ENCODE measurements around the gene OSCP1.

The OSCP1 gene

DNA sequence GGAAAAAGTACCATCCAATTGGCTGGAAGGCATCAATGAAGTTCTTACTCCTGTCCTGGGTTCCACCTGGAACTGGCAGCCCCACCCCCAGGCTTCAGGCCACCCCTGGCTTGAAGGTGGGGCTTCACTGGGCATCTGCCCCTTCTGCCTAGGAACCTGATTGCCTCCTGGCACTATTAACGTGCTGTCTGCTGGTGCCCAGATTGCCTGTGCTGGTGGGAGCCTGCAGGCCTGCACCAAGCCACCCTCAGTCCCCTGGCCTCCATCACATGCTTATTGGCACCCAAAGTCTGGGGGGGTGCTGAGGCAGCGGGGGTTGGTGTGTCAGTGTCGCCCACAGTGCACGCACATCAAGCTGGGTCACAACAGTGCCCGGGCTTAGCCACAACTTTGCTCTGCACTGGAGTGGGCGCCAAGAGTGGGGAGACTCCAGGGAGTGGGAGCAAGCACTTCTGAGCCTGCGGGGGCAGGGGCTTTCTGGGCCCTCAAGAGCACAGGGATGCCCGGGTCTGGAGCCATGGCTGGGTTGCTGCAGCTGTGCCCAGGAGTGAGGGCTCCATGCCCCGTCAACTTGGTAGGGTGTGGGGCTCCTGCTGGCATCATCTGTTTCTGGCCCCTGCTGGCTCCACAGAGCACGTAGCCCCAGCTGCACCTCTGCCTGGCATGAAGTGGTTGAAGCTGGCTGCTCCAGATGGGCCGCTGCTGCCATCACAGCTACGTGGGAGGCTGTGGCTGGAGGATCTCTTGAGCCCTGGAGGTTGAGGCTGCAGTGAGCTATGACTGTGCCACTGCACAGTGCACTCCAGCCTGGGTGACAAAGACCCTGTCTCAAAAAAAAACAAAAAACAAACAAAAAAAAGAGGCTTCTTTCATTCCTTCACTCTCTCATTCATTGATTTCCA lies 48.4 kb downstream of the OSCP1 start:
- no peak for DNase-seq (ENCODE audit: low read depth in 2 of 2)

GRCh38 chr1:36400825-36401601 lies 49.2 kb downstream of the OSCP1 start:
- peak in 1 of 2 donors; percentile 13 for DNase-seq (ENCODE audit: low read depth in 2 of 2)

- no peak for DNase-seq (ENCODE audit: low read depth in 2 of 2)
Measured at GRCh38 chr1:36400514-36400824, 49.8 kb downstream of the OSCP1 start.

DNA sequence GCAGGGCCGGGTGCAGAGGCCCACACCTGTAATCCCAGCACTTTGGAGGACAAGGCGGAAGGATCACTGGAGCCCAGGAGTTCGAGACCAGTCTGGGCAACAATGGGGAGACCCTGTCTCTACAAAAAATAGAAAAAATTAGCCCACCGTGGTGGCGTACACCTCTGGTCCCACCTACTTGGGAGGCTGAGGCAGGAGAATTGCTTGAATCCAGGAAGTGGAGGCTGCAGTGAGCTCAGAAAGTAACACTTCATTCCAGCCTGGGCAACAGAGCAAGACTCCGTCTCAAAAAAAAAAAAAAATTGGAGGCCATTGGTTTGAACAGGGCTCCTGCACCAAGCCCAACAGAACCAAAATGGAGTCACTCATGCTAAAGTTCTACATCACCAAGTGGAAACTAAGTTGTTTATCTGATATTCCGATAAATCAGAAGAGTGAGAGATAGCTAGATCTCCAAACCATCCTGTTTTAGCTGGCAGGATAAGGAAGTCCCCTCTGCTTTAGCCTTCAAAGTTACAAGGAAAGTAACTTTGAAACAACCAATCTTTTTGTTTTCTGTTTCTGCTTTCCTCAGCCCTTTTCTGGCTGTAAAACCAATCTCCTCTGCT lies 51.8 kb downstream of the OSCP1 start:
- no peak for DNase-seq (ENCODE audit: low read depth in 2 of 2)

GRCh38 chr1:36397378-36398230 lies 52.6 kb downstream of the OSCP1 start, which contains the start of gene LSM10:
LSM10 (minus strand) TSS chr1:36397908; CDS start chr1:36394129, 3,779 bp downstream.
- peak; percentile 76 to 77 for DNase-seq (ENCODE audit: low read depth in 2 of 2)

DNA sequence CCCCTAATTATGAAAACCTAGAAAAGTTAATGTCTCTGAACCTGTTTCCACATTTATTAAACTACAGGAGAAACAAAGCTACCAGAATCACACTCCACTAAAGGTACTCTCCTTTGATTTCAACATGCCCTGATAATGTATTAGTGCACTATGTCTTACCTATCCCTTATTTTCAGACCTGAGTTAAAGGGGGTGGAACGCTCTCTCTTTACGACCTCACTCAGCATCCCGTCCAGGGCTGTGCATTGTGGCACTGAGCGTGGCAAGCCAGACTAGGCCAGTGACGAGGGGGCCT lies 53.2 kb downstream of the OSCP1 start:
- DNase-seq (ENCODE audit: low read depth in 2 of 2): no peak

DNA sequence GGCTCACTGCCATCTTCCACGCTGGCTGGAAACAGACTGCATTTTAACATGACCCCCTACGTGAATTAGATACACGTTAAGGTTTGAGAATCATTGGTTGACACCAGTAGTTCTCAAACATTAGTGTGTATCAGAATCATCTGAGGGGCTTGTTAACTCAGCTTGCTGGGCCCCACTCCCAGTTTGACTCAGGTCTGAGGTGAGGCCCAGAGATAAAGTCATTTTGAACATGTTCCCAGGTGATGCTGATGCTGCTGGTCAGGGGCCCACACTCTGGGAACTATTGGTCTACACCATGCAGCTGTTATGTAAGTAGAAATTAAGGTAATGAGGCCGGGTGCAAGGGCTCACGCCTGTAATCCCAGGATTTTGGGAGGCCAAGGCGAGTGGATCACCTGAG lies 53.9 kb downstream of the OSCP1 start:
- no peak for DNase-seq (ENCODE audit: low read depth in 2 of 2)

DNA sequence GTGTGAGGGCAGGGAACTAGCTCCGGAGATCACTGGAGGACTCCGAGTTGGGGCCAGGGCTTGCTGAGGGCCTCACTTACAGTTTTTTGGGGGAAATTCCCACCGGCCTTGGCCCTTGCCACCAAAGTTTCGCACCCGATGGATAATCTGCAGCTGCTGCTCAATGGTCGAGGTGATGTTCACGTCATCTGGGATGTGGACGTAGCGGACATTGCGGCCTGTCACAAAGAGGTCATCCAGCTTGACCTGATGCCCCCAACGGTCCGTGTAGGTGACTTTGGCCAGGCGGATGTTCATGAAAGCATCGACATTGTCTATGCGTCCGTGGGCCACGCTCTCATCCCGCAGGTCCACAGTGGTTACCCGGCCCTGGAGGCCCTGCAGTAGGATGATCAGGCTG lies 56.6 kb downstream of the OSCP1 start:
- no peak for DNase-seq (ENCODE audit: low read depth in 2 of 2)

GRCh38 chr1:36392836-36393235 lies 57.4 kb downstream of the OSCP1 start:
- no peak for DNase-seq (ENCODE audit: low read depth in 2 of 2)

DNA sequence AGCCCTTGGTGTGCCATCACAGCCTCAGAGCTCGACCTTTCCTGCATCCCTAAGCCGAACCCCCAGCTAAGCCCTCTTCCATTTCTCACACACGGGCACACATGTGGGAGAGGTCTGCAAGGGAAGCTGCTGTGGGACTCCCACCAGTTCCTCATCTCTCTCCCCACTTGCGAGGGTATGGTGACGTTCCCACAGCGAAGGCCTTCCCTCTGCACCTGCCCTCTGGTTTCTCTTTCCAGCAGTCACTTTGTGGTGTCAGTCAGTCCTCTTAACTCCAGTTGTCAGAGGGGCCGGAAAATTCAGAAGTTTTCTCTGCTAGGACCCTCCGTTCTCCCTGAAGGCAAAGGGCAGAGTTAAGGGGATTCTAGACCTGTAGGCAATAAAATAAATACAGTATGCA lies 59.0 kb downstream of the OSCP1 start:
- no peak for DNase-seq (ENCODE audit: low read depth in 2 of 2)

- no peak for DNase-seq (ENCODE audit: low read depth in 2 of 2)
Measured at GRCh38 chr1:36390411-36390810, 59.8 kb downstream of the OSCP1 start.

- no peak for DNase-seq (ENCODE audit: low read depth in 2 of 2)
Measured at GRCh38 chr1:36389999-36390398, 60.3 kb downstream of the OSCP1 start.

- DNase-seq (ENCODE audit: low read depth in 2 of 2): no peak
Measured at GRCh38 chr1:36389261-36389660, 61.0 kb downstream of the OSCP1 start.

- DNase-seq (ENCODE audit: low read depth in 2 of 2): no peak
Measured at GRCh38 chr1:36387141-36387949, 62.9 kb downstream of the OSCP1 start.

DNA sequence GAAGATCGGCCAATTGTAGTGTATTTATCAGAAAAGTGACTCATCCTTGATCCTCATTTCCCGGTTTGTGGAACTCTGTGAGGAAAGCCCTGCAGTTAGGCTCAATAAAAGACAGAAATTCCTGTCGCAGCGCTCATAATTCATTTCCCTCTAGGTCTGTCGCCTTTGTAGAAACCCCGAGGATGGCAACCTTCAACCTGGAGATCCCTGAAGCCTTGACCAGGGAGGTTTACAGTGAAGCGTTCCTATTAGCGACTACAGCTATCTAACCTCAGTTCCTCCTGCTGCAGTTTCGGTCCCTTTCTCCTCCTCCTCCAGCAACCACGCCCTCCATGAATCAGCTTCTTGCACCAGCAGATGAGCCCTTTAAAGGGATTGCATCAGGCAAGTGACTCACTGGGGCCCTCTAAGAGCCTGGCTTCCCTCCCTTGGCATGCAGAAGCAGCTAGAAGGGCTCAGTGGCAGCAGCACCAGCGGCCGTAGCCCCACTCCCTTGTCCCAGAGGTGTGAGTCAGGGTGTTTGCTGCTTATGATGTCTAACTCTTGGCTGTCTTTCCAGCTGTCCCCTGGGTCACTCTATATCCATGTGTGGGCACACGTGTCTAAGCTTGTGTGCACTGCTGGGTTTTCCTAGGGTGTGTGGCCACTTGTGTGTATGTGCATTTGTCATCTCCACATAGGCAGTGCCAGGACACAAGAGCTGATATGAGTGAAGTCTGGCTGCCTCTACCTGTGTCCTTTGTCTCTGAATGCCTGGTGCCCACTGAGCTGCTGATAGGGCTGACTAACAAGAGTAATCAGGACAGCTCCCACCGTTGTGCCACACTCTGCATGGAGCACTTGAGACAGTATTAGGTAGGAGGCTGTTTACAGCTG lies 63.7 kb downstream of the OSCP1 start:
- peak; percentile 70 for DNase-seq (ENCODE audit: low read depth in 2 of 2)

DNA sequence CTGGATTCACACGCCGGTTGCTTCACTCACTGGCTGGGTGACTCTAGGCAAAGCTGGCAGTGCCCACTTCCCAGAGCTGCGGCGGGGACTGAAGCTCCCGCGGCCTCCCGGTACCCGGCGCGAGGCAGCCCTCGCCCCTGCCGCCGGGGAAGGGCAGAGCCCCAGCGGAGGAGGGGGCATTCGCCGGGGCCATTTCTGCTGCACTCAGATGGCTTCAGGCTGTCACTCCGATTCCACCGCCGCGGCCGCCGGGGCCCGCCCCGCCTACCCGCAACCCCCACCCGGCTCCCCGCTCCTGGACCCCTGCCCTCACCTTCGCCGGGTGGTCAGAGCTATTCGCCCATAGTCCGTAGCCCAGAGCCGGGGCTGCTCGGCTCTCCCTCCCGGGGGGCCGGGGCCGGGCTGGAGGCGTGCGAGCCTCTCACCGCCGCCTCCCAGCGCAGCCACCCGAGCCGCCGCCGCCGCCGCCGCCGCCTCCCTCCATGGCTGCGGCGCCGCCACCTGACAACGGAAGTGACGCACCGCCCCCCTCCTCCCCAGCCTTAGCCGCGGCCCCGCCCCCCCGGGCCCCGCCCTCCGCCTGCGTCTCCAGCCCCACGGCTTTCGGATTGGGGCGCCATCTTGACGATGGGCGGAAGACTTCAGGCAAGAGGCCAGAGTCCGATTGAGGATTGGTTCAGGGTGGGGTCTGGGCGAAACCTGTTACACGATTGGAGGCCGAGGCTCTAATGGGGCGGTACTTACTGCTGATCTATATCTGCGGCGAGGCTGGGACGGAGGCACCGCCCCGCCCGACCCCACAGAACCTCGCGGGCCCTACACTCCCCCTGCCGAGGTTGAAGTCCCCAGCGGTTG lies 64.6 kb downstream of the OSCP1 start, which contains the start of gene STK40:
Gene STK40 (minus strand): TSS at position 515 of the 855 bp plus-strand sequence. CDS start 24,592 bp downstream, outside the sequence.
- peak; percentile 96 to 98 for DNase-seq (ENCODE audit: low read depth in 2 of 2)

DNA sequence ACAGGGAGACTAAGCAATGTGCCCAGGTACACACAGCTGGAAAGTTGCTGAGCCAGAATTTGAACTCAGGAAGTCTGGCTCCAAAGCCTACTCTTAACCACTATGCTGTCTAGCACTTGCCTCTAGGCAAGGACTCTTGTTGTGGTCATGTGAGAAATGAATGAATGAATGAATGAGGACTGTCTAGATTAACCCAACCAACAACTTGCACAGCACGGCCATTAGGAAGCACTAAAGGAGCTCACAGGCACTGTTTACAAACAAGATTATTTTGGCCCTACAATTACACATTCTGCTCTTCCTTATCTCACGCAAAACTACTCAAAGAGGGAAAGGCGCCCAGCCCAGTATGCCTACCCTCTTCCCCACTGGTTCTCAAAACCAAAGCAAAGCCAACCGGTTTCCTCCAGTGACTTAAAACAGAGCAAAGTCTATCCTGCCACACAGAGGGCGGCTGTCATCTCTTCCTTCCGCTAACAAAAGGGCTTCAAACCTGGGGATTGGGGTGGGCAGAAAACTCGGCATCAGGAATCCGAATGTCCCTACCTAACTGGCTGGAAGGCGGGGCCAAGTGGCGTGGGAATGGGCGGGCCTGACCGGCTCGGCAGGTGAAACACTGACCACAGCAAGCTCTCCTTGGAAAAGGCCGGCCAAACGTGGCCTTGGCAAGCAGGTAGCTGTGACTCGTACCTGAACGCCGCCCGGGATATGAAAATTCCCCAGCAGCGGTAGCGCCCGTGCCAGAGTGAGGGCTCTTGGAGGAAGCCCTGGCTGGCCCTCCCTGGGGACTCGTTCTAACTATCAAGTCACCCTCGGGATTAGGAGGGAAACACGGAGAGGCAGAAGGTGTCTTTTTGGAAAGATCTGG lies 65.5 kb downstream of the OSCP1 start:
- no peak for DNase-seq (ENCODE audit: low read depth in 2 of 2)

DNA sequence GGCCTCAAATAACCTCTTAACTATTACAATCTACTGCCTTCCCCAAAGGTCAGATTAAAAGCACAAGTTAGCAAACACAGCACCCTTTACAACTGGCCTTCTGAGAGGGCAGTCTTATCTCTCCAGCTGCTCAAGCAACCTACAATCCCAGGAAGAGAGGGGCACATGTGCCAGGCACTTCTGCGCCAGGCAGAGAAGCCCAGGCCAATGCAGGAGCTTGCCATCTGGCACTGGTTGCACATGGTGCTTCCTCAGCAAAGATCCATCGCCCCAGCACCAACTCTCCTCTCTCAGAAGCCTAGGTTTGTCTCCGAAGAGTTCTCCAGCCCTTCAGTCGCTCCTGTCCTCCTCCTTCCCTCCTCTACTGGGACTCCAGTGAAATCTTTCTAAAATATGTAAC lies 67.0 kb downstream of the OSCP1 start:
- no peak for DNase-seq (ENCODE audit: low read depth in 2 of 2)

Data from stimulated activated CD8-positive, alpha-beta memory T cell treated with anti-CD3 and anti-CD28 coated beads, Interleukin-7, amount 100 ng/mL, for 1 hour (primary cell).